ENCODE measurements around the gene GNG11. TPM values are rescaled to one million over a fixed set of nuclear protein-coding genes. Genes with fewer than 3 reads are reported as not detected.

The GNG11 gene
- total and polyA plus RNA-seq, 5 experiments from 2014 or later, result 0.16 TPM; not detected in 4

DNA sequence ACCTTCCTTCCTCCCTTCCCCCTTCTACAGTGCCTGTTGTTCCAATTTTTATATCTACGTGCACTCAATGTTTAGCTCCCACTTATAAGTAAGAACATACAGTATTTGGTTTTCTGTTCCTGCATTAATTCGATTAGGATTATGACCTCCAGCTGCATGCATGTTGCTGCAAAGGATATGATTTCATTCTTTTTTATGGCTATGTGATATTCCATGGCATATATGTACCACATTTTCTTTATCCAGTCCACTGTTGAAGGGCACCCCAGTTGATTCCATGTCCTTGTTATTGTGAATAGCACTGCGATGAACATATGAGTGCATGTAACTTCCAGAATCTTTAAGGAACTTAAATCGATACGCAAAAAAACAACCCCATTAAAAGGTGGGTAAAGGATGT is 42.7 kb downstream of the GNG11 start:
- DNase-seq (no peak), ATAC-seq (no peak)
- Mint-ChIP-seq H3K9me3 (no peaks in the 10 kb centered on the region), H3K4me3 (no peak overlapping the region), H3K27ac (no peak overlapping the region), H3K4me1 (no peaks in the 10 kb centered on the region), H3K27me3 (no peaks in the 10 kb centered on the region), H3K36me3 (peaks cover 1 to 8% (median 5%) of the 10 kb centered on the region in 3 donors)
- POLR2A ChIA-PET, result no interaction called here

DNA sequence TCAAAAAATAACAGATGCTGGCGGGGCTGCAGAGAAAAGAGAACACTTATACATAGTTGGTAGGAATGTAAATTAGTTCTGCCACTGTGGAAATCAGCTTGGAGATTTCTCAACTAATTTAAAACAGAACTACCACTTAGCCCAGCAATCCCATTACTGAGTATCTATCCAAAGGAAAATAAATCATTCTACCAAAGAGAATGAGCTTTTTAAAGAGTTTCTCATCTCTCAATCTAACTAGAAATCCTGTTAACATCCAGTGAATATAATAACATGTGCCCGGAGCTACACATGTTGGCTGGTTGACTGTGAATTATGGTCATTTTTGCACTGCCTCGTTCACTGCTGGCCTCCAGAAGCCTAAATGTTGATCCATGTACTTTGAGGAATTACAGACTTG is 43.3 kb downstream of the GNG11 start:
- no peak overlapping the region for H3K27ac Mint-ChIP-seq
- H3K9me3 Mint-ChIP-seq, result no peaks in the 10 kb centered on the region
- H3K4me3 Mint-ChIP-seq, result no peak overlapping the region
- peaks cover 3 to 8% (median 5%) of the 10 kb centered on the region in 3 donors for H3K36me3 Mint-ChIP-seq
- ATAC-seq, result no peak
- no peaks in the 10 kb centered on the region for H3K27me3 Mint-ChIP-seq
- H3K4me1 Mint-ChIP-seq, result no peaks in the 10 kb centered on the region
- POLR2A ChIA-PET, result no interaction called here
- DNase-seq, result no peak

DNA sequence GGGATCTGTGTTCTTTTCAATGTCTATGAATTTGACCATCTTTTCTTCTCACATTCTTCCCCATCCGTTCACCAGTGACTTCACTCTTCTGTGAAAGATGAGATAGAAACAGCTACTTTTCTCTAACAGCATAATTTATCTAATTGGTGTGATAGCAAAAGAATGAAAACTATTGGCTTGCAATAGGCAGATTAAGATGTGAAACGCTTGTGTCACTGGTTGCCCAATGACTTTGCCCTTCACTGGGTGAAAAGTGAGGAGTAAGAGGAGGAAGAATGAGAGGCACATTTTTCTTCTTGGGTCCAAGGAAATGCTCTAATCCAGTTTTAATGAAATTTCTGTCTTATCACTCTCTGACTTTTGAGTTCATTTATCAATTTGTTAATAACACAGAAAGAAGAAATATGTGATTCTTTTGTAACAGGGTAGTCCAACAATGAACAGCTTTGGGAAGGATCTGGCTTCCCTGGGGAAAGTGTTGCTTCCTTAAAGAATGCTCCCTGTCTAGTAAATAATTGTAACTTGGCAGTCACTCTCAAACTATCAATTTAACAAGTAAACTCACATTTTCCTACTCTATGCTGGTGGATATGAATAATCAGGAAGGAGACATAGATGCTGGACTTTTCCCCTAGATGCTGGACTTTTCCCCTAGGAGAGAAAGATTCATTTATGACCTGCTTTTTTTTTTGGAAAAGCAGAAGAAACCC is 47.5 kb downstream of the GNG11 start:
- no peak for ATAC-seq
- H3K36me3 Mint-ChIP-seq, result peaks cover 5 to 20% (median 12%) of the 10 kb centered on the region in 3 donors
- H3K27ac Mint-ChIP-seq, result no peak overlapping the region
- no peaks in the 10 kb centered on the region for H3K27me3 Mint-ChIP-seq
- no peaks in the 10 kb centered on the region for H3K4me1 Mint-ChIP-seq
- no peak overlapping the region for H3K4me3 Mint-ChIP-seq
- POLR2A ChIA-PET, result no interaction called here
- H3K9me3 Mint-ChIP-seq, result no peaks in the 10 kb centered on the region
- no peak for DNase-seq

DNA sequence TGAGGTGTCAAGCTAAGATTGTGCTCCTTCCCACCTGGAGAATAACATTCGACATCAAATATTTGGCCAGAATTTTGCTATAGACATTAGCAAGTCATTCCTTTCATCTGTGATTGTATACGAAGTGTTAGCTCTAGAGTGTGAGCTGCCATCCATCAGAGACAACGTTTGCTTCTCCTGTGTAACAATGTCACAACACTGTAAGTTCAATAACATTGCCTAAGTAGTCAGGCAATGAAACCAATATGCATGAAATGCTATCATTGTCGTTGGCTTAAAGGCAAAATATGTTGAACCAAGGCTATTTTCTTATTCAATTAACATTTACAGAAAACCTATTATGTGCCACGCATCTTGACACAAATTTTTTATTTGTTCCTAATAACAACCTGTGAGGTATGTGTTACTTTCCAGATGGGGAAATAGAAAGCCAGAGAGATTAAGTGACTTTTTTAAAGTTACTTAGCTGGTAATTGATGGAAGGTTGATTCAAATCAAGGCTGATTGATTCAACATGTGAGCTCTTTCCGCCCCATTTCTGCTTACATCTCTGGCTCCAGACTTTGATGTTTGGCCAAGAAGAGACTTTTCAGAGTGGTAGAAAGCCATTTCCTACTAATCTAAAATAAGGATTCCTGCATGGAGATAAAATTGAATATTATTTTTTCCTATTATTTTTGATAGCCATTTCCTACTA is 50.6 kb downstream of the GNG11 start:
- Mint-ChIP-seq H3K27ac (no peak overlapping the region), H3K9me3 (no peaks in the 10 kb centered on the region), H3K4me3 (no peak overlapping the region), H3K27me3 (no peaks in the 10 kb centered on the region), H3K36me3 (peaks cover 0 to 21% (median 19%) of the 10 kb centered on the region in 3 donors), H3K4me1 (no peaks in the 10 kb centered on the region)
- no peak for DNase-seq
- no peak for ATAC-seq
- POLR2A ChIA-PET, result no interaction called here

DNA sequence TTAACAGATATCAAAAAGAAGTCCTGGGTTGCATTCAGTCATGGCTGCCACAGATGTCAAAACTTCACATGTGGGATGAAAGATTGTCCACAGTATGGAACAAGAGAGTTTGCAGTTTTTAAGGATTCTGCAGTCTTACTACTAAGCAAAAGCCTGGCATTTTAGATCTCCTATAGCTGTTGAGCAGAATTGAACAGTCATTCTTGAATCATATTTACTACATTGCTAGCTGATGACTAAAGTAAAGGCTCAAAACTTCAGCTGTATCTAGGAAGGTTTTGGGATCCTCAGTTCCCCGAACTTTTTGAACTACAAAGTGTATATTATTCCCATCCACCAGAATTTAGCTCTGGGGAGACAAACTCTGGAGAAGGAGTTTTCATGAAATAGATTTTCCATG is 51.6 kb downstream of the GNG11 start:
- no peak for ATAC-seq
- Mint-ChIP-seq H3K4me1 (no peaks in the 10 kb centered on the region), H3K27me3 (peaks cover 0 to 3% (median 0%) of the 10 kb centered on the region in 5 donors), H3K9me3 (no peaks in the 10 kb centered on the region), H3K27ac (no peak overlapping the region), H3K36me3 (peaks cover 0 to 21% (median 19%) of the 10 kb centered on the region in 3 donors), H3K4me3 (no peak overlapping the region)
- no peak for DNase-seq
- POLR2A ChIA-PET, result no interaction called here

DNA sequence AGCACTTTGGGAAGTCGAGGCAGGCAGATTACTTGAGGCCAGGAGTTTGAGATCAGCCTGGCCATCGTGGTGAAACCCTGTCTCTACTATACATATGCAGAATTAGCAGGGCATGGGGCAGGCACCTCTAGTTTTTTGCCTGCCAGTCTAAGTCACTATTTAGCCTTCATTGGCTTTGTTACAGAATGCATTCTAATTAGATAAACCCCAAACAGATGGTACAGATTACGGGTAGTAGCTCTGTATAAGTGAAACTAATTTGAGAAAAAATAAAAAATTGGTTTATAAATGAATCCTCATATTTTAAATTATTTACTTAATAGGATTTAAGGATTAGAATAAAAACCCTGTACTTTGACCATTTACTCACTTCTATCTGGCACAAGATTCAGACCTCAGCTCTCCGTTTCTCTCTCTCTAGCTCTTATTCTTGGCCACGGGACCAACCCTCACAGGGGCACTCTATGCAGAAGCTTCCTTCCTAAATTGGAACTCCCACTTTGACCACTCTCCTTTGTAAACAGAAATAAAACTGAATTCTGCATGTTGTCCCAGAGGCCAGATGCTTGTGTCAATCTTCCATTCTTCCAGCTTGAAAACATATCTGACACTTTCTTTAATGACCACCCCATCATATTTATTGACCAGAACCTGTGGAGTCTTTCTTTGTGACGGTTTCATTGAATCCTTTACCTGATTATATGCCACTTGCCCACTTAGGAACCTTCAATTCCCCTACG is 55.8 kb downstream of the GNG11 start:
- DNase-seq (no peak), ATAC-seq (no peak)
- no peaks in the 10 kb centered on the region for H3K9me3 Mint-ChIP-seq
- POLR2A ChIA-PET, result no interaction called here
- H3K4me3 Mint-ChIP-seq, result no peak overlapping the region
- H3K27me3 Mint-ChIP-seq, result peaks cover 0 to 3% (median 0%) of the 10 kb centered on the region in 5 donors
- no peak overlapping the region for H3K27ac Mint-ChIP-seq
- H3K4me1 Mint-ChIP-seq, result no peaks in the 10 kb centered on the region
- peaks cover 0 to 19% (median 18%) of the 10 kb centered on the region in 3 donors for H3K36me3 Mint-ChIP-seq

Other genes with a start within 250 kb of the GNG11 start
- gene TFPI2, start 31.0 kb upstream of the GNG11 start, total RNA-seq, result not detected
- not detected for gene TFPI2, start 31.0 kb upstream of the GNG11 start, polyA plus RNA-seq
- gene GNGT1, start 15.2 kb upstream of the GNG11 start, total RNA-seq, result not detected
- not detected for gene GNGT1, start 15.2 kb upstream of the GNG11 start, polyA plus RNA-seq
- 10 to 100 TPM; 31.3 to 33.8 TPM for gene BET1, start 82.6 kb downstream of the GNG11 start, total RNA-seq
- 10 to 100 TPM; 10.5 to 19.6 (median 11.1) TPM for gene BET1, start 82.6 kb downstream of the GNG11 start, polyA plus RNA-seq